ENCODE measurements around the gene COX6B1. TPM values are rescaled to one million over a fixed set of nuclear protein-coding genes. Genes with fewer than 3 reads are reported as not detected.

Gene COX6B1
- total RNA-seq, 1 donor from 2014 or later = 301 TPM

DNA sequence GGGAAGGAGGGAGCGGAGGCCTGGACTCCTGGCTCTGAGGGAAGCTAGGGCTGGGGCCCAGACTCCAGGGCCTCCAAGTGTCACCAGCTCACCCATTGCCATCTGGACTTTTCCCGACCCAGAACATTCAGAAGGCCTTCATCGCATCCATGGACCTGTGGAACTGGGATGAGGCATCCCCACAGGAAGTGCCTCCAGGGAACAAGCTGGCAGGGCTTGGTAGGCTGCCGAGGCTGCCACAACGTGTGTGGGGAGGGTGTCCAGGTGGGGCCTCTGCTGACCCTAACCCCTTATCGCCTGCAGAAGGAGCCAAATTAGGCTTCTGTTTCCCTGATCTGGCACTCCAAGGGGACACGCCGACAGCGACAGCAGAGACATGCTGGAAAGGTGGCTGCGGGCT lies 5.8 kb upstream of the COX6B1 start:
- H3K36me3 ChIP-seq = peaks cover 7 to 10% of the 10 kb centered on the region in 2 donors
- TF ChIP-seq, protein P1, sequence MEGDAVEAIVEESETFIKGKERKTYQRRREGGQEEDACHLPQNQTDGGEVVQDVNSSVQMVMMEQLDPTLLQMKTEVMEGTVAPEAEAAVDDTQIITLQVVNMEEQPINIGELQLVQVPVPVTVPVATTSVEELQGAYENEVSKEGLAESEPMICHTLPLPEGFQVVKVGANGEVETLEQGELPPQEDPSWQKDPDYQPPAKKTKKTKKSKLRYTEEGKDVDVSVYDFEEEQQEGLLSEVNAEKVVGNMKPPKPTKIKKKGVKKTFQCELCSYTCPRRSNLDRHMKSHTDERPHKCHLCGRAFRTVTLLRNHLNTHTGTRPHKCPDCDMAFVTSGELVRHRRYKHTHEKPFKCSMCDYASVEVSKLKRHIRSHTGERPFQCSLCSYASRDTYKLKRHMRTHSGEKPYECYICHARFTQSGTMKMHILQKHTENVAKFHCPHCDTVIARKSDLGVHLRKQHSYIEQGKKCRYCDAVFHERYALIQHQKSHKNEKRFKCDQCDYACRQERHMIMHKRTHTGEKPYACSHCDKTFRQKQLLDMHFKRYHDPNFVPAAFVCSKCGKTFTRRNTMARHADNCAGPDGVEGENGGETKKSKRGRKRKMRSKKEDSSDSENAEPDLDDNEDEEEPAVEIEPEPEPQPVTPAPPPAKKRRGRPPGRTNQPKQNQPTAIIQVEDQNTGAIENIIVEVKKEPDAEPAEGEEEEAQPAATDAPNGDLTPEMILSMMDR (IDR thresholded peaks at IDR 0.05) = no peak
- H3K4me3 ChIP-seq = no peak overlapping the region
- H3K27me3 ChIP-seq = no peaks in the 10 kb centered on the region
- no peak for DNase-seq (ENCODE audit: low spot score in 2 of 2)
- peaks cover 0 to 14% of the 10 kb centered on the region in 2 donors for H3K4me1 ChIP-seq
- H3K27ac ChIP-seq = no peak overlapping the region
- intact Hi-C loops (cut with DNase I) = loop anchor here (5.0 to 10.0 kb wide), 7 partner anchors 95 to 968 kb away; partner anchors contain the start of genes ALKBH6, HSPB6, IGFLR1 and PROSER3
- no peaks in the 10 kb centered on the region for H3K9me3 ChIP-seq

DNA sequence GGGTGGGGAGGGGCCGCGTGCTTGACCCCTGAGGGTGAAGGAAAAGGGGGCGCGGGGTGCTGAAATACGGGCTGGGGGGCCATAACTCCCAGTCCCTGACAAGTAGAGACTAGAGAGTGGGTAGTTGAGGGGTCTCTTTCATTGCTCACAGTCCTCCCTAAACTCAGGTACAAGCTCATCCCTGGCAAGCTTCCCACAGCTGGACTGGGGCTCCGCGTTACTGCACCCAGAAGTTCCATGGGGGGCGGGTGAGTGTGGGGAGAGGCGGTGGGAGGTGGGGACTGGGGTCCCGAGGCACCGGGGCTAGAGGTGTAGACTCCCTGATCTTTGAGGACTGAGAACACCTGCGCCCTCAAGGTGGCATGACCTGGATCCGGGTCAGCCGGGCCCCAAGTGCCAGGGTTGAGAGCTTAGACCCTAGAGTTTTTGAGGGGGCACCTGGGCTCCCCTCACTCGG lies 5.3 kb upstream of the COX6B1 start:
- peak overlapping the region; percentile 68 to 72 for H3K4me3 ChIP-seq
- peaks cover 0 to 18% of the 10 kb centered on the region in 2 donors for H3K4me1 ChIP-seq
- DNase-seq (ENCODE audit: low spot score in 2 of 2) = no peak
- peak overlapping the region; percentile 85 to 91 for H3K27ac ChIP-seq
- intact Hi-C loops (cut with DNase I) = loop anchor here (1.0 to 10.0 kb wide), 8 partner anchors 15 to 968 kb away; partner anchors contain the start of genes ALKBH6, HSPB6, IGFLR1 and PROSER3
- H3K36me3 ChIP-seq = peaks cover 2 to 5% of the 10 kb centered on the region in 2 donors
- H3K9me3 ChIP-seq = no peaks in the 10 kb centered on the region
- H3K27me3 ChIP-seq = no peaks in the 10 kb centered on the region
- TF ChIP-seq, protein P1 (IDR thresholded peaks at IDR 0.05) = no peak

DNA sequence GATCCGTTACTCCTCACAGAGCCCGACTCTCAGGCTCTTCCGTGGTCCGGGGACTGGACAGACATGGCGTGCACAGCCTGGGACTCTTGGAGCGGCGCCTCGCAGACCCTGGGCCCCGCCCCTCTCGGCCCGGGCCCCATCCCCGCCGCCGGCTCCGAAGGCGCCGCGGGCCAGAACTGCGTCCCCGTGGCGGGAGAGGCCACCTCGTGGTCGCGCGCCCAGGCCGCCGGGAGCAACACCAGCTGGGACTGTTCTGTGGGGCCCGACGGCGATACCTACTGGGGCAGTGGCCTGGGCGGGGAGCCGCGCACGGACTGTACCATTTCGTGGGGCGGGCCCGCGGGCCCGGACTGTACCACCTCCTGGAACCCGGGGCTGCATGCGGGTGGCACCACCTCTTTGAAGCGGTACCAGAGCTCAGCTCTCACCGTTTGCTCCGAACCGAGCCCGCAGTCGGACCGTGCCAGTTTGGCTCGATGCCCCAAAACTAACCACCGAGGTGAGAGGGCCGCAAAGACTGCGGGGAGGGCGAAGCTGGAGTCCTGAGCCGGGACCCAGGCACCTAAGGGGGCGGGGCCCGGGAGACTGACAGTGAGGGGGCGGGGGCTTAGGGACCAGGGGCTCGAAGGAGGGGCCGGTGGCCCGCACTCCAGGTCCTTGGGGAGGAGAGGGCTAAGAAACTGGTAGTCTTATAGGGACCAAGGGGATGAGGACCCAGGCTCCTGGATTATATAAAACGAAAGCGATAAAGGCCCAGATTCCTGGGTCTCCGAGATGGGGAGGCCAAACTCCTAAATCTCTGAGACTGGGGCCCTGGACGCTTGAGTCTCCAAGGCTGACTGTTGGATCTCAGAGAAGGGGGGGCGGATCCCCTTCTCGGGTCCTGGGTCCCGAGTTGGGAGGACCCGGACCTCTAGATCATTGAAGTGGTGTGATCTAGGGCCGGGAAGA lies 4.6 kb upstream of the COX6B1 start:
- Histone ChIP-seq H3K9me3 (no peaks in the 10 kb centered on the region), H3K27me3 (no peaks in the 10 kb centered on the region), H3K4me1 (peaks cover 0 to 19% of the 10 kb centered on the region in 2 donors), H3K4me3 (peak overlapping the region; percentile 68 to 72), H3K27ac (peak overlapping the region; percentile 85 to 91), H3K36me3 (no peaks in the 10 kb centered on the region)
- DNase-seq (ENCODE audit: low spot score in 2 of 2) = peak; percentile 27 to 88
- intact Hi-C loops (cut with DNase I) = loop anchor here (1.0 to 10.0 kb wide), 11 partner anchors 15 to 969 kb away; partner anchors contain the start of genes ALKBH6, HAUS5, HSPB6 and IGFLR1
- TF ChIP-seq, protein P1 (IDR thresholded peaks at IDR 0.05) = peak in 1 of 3 experiments; percentile 9

DNA sequence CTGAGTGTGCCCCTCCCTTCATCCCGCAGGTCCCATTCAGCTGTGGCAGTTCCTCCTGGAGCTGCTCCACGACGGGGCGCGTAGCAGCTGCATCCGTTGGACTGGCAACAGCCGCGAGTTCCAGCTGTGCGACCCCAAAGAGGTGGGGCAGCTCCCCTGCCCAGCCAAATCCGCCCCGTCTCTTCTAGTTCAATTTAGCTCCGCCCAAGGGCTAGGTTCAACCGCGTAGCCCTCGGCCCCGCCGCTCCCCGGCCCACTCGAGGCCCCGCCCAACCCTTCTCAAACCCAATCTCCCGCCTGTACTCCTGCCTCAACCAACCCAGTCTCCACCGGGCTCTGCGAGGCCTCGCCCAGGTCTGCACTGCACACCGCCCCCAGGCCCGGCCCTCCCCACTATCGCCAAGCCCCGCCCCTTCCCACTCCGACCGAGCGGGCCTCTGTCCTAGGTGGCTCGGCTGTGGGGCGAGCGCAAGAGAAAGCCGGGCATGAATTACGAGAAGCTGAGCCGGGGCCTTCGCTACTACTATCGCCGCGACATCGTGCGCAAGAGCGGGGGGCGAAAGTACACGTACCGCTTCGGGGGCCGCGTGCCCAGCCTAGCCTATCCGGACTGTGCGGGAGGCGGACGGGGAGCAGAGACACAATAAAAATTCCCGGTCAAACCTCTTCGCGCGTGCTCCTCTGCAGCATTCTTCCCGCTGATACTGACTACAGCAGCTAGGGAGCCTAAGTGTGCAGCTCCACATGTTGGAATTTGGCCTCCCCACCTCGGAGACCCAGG lies 3.7 kb upstream of the COX6B1 start:
- TF ChIP-seq, protein P1 (IDR thresholded peaks at IDR 0.05) = no peak
- Histone ChIP-seq H3K4me1 (peaks cover 0 to 27% of the 10 kb centered on the region in 2 donors), H3K36me3 (no peaks in the 10 kb centered on the region), H3K4me3 (peak overlapping the region; percentile 68 to 72), H3K9me3 (no peaks in the 10 kb centered on the region), H3K27ac (peak overlapping the region; percentile 85 to 91), H3K27me3 (no peaks in the 10 kb centered on the region)
- DNase-seq (ENCODE audit: low spot score in 2 of 2) = peak; percentile 91 to 98
- intact Hi-C loops (cut with DNase I) = loop anchor here (1.0 to 10.0 kb wide), 10 partner anchors 32 to 970 kb away; partner anchors contain the start of genes ALKBH6, HAUS5, HSPB6 and IGFLR1

Data from ascending aorta (tissue), 2 donors.